NT2/D1 (cell line): Measurements from ENCODE around the gene PTPRN2.

Source experiments
- SUZ12 ChIP-seq: IDR thresholded peaks from 2 replicates; pipeline ENCODE4 v1.6.1; 2011; ENCODE audit not compliant: insufficient read length, insufficient read depth; ENCODE audit errors: extremely low read depth
- ZNF274 ChIP-seq: IDR thresholded peaks from 2 replicates; pipeline ENCODE4 v1.6.1; 2011; ENCODE audit warnings: mild to moderate bottlenecking, low read depth, low read length

- TF ChIP-seq ZNF274 (no peak), SUZ12 (no peak)
Measured at GRCh38 chr7:157650131-157650631, 937.4 kb downstream of the PTPRN2 start.
